Suprapubic skin (tissue), 4 donors: ENCODE measurements around the gene COL20A1.
A peak's percentile ranks its signal among the peaks of the same experiment; 100 is the strongest.

Experiments
- CTCF ChIP-seq, 2 donors: fragments of 200-600 bp in 1 of 2; fragments of 450-650 bp in 1 of 2; sonication (generic) in 1 of 2; IDR thresholded peaks; one replicate each; pipeline ENCODE4 v1.5.1; 2016 to 2019; ENCODE audit warnings: antibody characterized with exemption in 2 of 2, mild to moderate bottlenecking in 1 of 2, moderate library complexity in 1 of 2
- EP300 ChIP-seq: sonication (generic); formaldehyde crosslinking; IDR thresholded peaks from one replicate; pipeline ENCODE4 v1.6.1; 2017; ENCODE audit warnings: antibody characterized with exemption
- POLR2AphosphoS5 ChIP-seq, 3 donors: sonication (generic); formaldehyde crosslinking; IDR thresholded peaks; one replicate each; pipeline ENCODE4 v1.6.1; 2017; ENCODE audit warnings: antibody characterized with exemption in 3 of 3

DNA sequence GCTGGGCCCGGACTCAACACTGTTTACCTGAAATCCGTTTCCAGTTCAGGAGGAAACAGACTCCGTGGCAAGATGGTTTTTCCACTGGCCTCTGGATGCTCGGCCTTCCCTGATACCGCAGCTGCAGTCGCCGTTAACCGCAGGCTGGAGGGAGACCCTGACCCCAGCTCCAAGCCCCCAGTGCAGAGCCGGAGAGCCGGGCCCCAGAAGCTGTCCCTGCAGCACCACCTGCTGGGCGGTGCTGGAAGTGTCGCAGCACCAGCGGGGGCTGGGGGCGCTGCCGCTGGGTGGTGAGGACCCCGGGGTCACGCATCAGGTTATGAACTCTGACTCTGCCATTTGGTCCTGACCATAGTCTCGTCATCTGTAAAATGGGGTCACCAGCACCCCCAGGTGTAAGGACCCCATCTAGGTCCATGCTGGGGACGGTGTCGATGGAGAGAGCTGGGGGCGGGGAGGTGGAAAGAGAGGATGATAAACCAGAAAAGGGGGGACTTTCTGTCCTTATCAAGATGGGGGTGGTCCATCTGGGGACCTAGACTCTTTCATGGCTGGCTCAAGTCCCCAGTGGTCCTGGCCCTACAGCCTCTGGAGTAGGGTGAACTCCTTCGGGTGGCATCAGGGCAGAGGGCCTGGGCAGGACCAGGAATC is 88.9 kb downstream of the COL20A1 start:
- peak; percentile 79 to 95 for TF ChIP-seq CTCF (IDR thresholded peaks at IDR 0.05)
- TF ChIP-seq EP300 = no peak
- no peak for TF ChIP-seq POLR2AphosphoS5 (IDR thresholded peaks at IDR 0.05)
